AG08395 (cell line): ENCODE results near the gene MRPS9.

Experiments
- DNase-seq: peaks from one replicate; pipeline ENCODE4 v3.0.0; 2012; ENCODE audit warnings: mixed read lengths, low spot score

MRPS9 gene

GRCh38 chr2:105080461-105080860 is 42.6 kb downstream of the MRPS9 start:
- no peak for DNase-seq

GRCh38 chr2:105081006-105081601 is 43.2 kb downstream of the MRPS9 start:
- DNase-seq, result no peak

DNA sequence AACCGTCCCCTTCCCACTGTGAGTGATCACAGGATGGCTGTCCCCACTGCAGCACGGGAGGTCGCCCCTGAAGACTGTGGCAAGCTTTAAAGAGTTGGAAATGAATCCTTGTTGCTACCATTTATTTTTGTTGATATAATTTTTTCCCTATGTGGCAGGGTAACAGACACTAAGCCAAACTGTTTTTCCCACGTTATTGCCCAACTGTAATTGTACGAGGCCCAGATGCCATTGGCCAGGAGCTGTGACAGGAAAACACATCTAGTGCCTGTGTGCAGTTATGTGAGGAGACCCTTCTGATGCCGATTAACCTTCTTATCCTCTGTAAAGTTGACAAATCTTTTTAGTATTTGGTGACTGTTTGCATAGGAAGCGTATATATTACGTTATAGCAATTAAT is 44.2 kb downstream of the MRPS9 start:
- DNase-seq, result no peak

DNA sequence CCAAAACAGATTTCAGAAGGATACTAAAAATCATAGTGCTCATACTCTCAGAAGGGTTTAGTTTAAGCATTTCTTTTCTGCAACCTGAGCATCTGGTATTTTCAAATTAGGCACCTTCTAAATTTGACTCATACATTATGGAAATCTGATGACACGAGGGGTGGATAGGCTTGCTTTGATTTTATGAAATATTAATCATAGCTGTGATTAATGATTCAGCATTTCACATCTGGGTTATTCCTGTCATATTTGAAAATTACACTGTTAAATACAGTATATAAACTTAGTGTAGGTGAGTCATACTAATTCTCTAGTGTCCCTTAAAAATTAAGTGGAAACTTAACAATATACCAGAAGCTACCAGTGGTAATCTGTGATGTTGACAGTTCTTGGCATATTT is 47.7 kb downstream of the MRPS9 start:
- DNase-seq, result no peak

- no peak for DNase-seq
These were observed 49.4 kb downstream of the MRPS9 start for GRCh38 chr2:105087273-105087672.

GRCh38 chr2:105090091-105090490 is 52.2 kb downstream of the MRPS9 start:
- no peak for DNase-seq

DNA sequence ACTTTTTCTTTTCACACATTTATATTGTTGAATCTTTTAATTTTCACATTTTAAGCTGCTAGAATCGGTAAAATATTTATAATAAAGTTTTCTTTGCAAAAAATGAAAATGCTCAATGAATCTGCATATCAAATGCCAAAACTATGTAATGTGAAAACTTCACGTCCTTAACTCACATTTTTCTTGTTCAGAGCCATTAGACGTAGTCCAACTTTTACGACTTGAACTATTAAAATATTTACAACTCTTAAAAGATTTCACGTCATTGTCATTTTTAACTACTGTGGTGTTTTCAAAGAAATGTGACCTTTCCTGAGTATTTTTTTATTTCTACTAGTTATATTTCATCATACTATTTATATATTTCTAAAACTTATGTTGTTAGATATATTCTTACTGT is 54.9 kb downstream of the MRPS9 start:
- no peak for DNase-seq

- no peak for DNase-seq
These were observed 61.3 kb downstream of the MRPS9 start for GRCh38 chr2:105099153-105099552.

GRCh38 chr2:105100046-105100840 is 62.4 kb downstream of the MRPS9 start:
- DNase-seq, result no peak

GRCh38 chr2:105102001-105102400 is 64.1 kb downstream of the MRPS9 start:
- no peak for DNase-seq

DNA sequence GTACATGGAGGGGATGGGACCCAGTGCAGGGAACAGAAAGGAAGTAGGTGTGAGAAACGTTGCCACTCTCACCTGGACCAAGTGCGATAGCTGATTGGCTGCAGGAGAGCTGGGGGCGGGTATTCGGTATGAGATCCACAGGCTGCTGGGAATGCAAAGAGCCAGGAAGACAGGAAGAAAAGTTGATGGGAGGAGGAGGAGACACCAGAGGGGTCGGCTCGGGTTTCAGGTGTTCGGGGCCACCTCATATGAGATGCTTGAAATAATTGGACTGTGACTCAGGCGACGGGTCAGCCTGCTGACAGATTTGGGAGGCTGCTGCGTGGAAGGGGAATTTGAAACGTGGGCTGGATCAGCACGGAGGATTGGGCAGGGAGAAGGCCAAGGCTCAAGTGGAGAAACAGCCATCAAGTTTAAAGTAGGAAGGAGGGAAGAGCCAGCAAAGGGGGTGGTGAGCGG is 65.1 kb downstream of the MRPS9 start:
- peak; percentile 48 for DNase-seq

DNA sequence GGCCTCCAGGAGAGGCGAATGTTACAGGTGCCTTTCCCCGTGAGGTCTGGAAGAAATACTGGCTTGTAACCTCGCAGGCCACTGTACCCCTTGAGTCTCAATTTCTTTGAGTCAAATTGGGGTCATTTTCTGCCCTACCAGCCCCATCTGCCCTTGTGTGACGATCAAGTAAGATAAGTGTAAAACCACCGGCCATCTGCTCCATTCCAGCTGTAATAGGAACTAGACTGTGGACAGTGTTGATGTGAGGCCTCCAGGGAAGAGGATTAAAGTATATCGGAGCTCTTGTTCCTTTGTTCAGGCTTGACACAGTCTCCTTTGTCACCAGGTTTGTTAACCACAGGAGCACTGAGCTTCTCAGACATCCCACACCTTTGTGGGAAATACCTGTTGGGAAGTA is 65.6 kb downstream of the MRPS9 start:
- no peak for DNase-seq

- peak; percentile 28 for DNase-seq
These were observed 66.4 kb downstream of the MRPS9 start for GRCh38 chr2:105104208-105104731.

DNA sequence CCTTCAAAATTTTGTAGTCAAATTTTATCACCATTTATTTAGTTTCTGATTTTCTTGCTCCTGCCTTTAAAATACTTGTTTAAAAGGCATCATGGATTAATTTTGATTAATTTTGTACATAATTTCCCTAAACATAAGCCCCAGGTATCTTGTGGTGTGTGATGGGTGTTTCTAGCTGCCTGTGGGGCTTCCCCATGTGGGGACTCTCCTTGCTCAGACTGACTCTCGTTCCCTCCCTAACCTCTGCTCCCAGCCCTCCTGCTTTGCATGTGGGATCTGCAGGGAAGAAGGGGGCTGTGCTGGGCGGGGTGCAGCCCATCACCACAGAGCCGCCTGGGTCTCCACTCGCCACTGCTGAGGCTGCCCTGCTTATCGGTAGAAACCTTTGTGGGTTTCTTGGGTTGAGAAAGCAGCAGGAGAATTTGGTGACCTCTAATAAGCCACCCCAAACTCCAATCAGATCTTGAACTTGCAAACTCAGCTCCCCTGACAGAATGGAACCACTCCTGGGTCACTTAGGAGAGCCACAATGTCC is 72.5 kb downstream of the MRPS9 start:
- no peak for DNase-seq

DNA sequence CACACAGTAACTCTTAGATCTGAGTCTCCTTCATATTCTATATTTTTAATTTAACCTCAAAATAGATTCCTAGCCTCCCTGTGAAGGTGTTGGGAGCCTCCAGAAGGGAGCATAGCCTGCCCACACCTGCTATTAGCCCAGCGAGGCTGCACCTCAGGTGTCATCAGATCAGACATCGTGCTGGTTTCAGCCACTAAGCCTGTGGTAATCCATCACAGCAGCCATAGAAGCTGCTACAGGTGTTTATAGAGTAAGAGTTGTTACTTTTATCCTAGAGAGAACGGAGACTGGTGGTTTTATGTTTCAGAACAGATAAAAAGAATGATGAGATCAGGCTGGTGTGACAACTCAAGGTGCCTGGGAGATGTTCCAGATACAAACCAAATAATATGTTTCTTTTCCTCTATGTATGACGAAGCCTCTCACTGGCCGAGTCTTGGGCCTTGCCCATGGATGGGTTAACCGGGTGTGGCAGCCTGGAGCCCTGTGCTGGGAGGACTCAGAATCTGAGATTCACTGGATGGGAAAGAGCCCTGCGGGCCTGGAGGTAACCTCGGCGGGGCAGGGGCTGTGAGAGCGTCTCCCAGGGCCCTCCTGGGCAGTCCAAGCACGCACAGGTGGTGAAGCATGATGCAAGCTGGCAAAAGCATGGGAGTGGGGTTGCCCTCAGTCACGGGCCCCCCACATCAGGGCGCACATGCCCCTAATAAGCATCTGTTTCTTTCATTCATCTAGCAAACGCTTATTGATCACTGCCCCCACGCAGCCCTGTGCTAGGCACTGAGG is 73.7 kb downstream of the MRPS9 start:
- no peak for DNase-seq

DNA sequence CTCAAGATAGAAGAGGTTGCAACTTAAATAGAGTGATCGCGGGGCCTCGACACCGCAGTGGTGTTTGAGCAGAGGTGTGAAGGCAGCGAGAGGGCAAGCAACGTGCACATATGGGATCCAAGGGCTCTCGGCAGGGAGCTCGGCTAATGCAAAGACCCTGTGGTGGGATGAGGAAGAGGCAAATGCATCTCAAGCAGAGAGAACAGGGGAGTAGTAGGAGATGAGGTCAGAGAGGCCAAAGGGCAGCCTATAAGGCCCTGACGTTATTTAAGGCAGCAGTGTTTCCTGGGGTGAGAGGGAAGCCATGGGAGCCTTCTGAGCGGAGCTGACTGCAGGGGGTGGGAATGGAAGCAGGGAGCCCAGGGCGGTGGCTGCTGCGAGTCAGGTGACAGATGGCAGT is 74.5 kb downstream of the MRPS9 start:
- no peak for DNase-seq

DNA sequence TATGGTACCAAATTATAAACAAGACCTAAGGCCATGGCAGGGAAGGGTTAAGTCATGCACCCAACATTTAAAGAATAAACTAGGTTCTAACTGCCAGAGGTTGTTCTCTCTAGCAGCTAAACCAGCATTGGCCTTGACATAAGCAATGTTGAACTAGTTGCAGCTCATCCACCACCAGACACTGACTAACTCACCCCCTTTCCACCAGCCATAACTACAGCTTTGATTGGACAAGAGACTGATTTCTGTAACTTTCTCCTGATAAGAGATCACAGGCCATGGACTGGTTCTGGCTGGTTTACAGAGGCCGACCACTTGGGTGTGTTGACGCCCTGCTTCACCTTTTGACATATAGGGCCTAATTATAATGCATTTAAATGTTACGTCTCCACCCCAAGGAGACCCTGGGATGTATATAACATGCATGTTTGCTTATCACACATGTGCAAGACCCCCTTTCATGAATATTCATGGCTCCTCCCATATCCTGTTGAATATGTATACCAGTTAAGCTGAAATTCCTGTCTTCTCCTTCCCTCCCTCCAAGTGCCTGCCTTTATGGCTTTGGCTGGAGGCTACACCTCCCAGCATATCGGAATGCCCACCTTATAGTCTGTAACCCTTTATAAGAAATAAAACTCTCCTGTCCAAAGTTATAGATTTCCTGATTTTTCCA is 75.9 kb downstream of the MRPS9 start:
- no peak for DNase-seq

GRCh38 chr2:105114551-105114950 is 76.7 kb downstream of the MRPS9 start:
- peak; percentile 85 for DNase-seq

DNA sequence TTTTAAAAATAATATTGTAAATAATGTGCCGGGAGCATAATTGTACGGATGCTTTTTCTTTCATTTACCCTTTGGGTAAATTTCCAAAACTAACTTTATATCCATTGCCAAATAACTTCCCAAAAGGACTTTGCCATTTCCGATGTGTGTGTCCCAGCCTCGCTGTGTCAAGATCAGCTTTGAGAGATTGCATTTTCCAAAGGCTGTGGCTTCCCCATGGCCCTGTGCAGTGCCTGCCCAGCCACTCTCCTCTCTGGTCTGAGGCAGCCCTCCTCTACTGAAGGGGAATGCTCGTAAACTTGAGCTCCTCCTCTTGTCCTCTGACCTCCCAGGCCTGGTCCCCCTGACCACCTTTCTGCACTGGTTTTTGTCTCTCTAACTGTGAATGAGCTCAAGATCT is 78.5 kb downstream of the MRPS9 start:
- no peak for DNase-seq

GRCh38 chr2:105117565-105117964 is 79.7 kb downstream of the MRPS9 start:
- no peak for DNase-seq

DNA sequence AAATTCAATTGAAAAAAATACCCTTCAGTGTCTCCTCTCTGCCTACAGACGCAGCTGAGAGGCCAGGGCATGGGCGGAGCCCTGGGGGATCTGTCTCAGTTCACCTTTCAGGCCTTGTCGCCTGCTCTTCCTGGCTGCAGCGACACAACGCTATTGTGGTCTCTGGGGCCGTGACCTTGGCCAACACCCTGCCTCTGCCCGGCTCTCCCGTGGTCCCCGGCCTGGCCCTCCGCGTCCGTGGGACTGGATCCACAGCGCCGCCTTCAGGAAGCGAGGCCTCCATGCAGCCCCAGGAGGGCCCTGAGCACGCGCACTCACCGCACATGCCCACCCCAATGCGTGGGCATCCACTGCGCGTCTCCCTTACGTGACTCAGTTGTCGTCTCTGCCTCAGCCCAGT is 81.1 kb downstream of the MRPS9 start:
- DNase-seq, result no peak

GRCh38 chr2:105121434-105121833 is 83.6 kb downstream of the MRPS9 start:
- DNase-seq, result no peak
